DMS153 treated with DMSO at 0.1 percent for 48 hours (cell line): Measurements from ENCODE around the gene CDK5RAP1.

Experiments used
- DNase-seq: peaks from one replicate; lab custom pipeline; 2025; ENCODE audit not compliant: unreplicated experiment; lab: John Stamatoyannopoulos, UW

The CDK5RAP1 gene

DNA sequence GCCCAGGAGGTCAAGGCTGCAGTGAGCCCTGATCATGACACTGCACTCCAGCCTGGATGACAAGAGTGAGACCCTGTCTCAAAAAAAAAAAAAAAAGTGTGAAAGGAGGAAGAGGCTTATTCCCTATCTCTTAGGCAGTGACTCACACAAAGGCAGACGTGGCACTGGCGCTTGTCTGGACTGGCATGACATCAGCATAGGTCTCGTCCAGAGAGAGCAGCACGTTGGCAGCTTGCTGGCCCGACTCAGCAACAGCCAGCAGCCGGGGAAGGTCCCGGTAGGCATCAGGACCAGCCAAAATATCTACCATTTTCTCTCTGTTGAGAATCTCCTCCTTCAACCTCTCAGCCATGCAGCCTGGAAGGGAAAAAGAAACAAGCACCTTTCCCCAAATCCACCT is 14.1 kb downstream of the CDK5RAP1 start:
- no peak for DNase-seq

- no peak for DNase-seq
Observed at GRCh38 chr20:33386673-33387072, 14.6 kb downstream of the CDK5RAP1 start.

GRCh38 chr20:33377366-33377765 is 24.0 kb downstream of the CDK5RAP1 start:
- DNase-seq, result no peak

DNA sequence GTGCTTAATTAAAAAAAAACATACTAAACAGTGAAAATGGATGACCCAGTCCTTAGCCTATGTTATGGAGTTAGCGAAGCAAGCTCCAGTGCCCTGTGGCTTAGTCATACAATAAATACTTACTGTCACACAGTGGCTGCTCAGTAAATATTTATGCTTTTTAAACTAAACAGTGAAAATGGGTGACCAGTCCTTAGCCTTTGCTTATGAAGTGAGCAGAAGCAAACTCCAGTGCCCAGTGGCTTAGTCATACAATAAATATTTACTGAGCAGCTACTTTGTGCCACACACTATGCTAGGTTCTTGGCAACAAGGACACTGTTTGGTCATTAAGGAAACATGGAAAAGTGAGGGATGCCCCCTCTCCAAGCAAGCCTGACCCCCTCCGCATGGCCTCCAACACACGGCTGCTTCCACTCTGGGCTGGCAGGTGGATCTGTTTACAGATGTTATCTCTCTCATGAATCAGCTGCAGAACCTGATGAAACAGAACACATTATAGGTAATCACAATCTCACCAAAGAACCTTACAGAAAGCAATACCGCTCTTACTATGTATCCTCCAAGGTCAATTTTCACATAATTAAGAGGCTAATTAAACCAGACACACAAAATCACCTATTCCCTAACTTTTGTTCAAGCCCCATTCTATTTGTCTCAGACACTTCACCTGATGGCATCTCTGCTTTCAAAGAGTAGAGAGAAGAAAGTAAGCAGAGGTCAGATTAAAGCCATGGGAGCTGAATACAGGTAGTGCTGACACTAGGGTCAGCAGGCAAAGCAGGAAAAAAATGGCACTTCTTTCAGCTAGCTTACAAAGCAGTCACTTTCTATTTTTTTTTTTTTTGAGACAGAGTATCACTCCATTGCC is 27.3 kb downstream of the CDK5RAP1 start:
- no peak for DNase-seq

GRCh38 chr20:33372993-33373441 is 28.3 kb downstream of the CDK5RAP1 start:
- no peak for DNase-seq

GRCh38 chr20:33370291-33370690 is 31.0 kb downstream of the CDK5RAP1 start:
- no peak for DNase-seq

DNA sequence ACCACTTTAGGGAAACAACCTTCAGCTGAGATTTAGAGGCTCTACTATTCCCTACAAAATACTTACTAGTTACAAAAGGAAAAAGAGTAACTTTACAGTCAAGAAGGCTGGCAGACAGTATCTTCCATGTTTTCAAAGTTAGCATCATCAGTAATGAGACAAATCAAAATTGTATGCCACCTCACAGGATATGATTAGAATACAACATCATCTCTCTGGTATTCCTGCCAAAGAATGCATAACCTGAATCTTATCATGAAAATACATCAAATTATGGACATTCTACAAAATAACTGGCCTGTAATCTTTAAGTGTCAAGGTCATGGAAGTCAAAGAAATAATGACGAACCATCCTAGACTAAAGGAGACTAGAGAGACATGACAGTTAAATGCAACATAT is 38.4 kb downstream of the CDK5RAP1 start:
- DNase-seq, result no peak

- DNase-seq, result no peak
Observed at GRCh38 chr20:33359399-33360261, 41.7 kb downstream of the CDK5RAP1 start.

- no peak for DNase-seq
Observed at GRCh38 chr20:33353013-33353402, 48.3 kb downstream of the CDK5RAP1 start.

DNA sequence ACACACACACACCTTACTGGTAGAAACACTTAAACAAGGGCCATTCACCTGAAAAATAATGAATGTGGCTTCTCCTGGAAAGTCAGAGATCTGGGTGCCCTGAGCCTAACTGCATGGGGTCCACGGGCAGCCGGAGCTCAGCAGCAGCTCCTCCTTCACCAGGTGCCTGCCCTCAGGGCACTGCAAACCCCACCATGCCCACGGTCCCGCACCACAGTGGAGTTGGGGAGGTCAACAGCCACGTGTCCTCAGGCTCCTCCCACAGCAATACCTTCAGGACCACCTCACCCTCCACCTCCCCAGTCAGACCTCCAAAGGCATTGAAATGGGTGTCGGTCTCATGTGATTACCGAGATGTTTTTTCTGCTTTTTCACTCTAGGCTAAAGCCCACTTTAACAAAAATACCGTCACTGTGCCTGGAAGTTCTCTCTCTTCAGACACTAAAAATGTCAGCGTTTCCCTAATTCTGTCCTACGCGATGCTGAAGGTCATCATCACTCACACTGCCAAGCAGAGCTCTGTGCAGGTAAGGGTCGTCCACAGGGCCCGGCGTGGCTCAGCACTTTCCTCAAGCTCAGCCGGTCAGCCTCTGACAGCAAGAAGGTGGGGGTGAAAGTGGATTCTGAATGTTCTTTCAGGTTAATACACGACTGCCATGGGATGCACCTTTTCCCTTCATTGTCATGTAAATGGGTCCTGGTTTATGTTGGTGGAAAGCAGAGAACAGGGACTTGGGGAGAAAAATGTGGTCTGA is 48.9 kb downstream of the CDK5RAP1 start:
- no peak for DNase-seq

GRCh38 chr20:33351696-33352095 is 49.6 kb downstream of the CDK5RAP1 start:
- DNase-seq, result no peak

DNA sequence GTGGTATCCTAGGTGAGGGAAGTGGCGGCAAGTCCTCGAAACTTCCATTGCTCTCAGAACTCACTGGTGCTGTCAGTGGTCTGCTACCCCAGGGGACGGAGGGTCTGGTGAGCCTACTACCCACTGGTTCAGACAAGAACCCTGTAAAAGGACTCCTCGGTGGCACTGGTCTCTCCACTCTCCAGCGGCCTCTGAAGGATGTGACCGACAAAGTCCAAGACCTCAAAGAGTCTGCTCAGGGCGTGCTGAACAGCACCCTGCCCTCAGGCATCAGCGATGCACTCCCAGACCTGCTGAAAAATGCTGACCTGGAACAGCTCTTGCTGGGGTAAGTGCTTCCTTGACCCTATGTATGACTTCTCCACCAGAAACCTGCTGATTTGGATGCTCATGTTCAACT is 51.8 kb downstream of the CDK5RAP1 start:
- no peak for DNase-seq

DNA sequence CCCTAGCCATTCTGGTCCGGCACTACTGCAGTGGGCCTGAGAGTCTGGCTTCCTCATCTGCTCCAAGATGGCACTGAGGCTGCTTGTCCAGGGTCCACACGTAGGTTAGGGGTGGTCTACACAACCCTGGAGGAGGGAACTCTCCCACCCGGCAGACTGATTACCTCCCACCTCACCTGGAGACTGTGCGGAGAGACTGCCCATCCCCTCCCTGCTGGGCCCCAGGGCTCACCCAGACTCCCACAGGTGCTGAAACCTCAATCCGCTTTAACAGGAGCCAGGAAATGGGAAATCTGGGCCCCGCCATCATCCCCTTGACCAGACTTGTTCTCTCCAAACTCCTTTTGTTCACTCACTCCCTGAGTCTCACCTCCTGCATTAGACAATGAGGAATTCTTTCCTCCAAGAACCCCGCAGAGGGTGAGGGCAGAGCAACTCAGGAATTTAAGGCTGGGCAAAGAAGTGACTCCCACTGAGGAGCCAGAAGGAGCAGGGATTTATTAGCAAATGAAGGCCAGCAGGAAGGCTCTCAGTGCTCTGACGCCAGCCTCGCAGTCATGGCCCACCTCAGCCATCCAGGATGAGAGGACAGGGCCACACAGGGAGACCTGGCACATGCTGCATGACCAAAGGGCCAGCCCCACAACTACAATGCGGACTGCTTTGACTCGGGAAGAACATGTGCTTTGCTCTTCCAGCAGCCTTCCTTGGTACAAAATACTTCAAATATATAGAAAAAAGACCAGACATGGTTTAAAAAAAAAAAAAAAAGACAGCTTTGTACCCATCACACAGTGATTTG is 53.0 kb downstream of the CDK5RAP1 start:
- DNase-seq, result no peak

- DNase-seq, result no peak
Observed at GRCh38 chr20:33345342-33345741, 56.0 kb downstream of the CDK5RAP1 start.

GRCh38 chr20:33343521-33343920 is 57.8 kb downstream of the CDK5RAP1 start:
- no peak for DNase-seq

DNA sequence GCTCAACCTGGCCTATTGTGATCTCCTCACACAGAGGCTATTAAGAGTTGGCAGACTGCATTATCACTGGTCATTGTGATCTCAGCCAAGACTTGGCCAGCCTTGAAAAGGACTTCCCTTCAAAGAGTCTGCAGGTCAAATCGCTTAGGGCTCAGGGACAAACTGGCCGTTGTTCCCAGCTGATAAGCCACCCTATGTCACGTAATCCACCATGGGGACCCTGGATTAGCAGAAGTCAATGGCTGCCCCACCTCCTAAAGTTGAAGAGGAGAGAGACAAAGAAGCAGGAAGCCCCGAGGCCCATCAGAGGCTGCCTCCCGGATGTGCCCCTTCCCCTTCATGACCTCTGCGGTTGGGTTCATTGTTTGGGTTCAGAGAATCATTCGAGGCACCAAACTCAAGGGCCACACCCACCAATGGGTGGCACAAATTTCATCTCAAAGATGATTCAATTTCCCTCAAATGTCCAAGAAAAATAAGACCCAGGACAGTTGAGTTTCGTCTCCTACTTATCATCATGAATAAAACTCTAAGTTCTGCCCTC is 61.7 kb downstream of the CDK5RAP1 start:
- no peak for DNase-seq

GRCh38 chr20:33338467-33339258 is 62.7 kb downstream of the CDK5RAP1 start:
- no peak for DNase-seq

GRCh38 chr20:33337531-33338165 is 63.7 kb downstream of the CDK5RAP1 start:
- DNase-seq, result no peak

- DNase-seq, result no peak
Observed at GRCh38 chr20:33337119-33337518, 64.2 kb downstream of the CDK5RAP1 start.
